Activated T-helper 2 cell treated with anti-CD3 and anti-CD28 coated beads, Interferon-gamma antibody, Interleukin-2, Interleukin-4, amounts not matched to agents 10 μg/mL and 5 μg/mL and 100 μg/mL, durations not matched to agents 14 hours and 24 hours and 36 hours (primary cell): Measurements from ENCODE around the gene C21orf58. TPM values are rescaled to one million over a fixed set of nuclear protein-coding genes. Genes with fewer than 3 reads are reported as not detected.

ENCODE experiments used
- total RNA-seq: library from RNA; stranded (reverse); gene quantifications from 2 replicates; pipeline ENCODE4 v1.2.3, GENCODE V29; 2022

C21orf58 gene
- total RNA-seq, 1 donor from 2014 or later = 32.8 TPM

Other genes starting within 250 kb of the C21orf58 start
- gene COL6A2, start 225.8 kb downstream of the C21orf58 start, total RNA-seq = 2.2 TPM in 2 replicates
- gene FTCD, start 168.3 kb downstream of the C21orf58 start, total RNA-seq = 0.14 and 0.23 TPM in 2 replicates
- 13.9 and 14.7 TPM in 2 replicates for gene SPATC1L, start 139.4 kb downstream of the C21orf58 start, total RNA-seq
- gene LSS, start 95.1 kb downstream of the C21orf58 start, total RNA-seq = 28.5 and 30.5 TPM in 2 replicates
- 123 and 138 TPM in 2 replicates for gene MCM3AP, start 38.3 kb downstream of the C21orf58 start, total RNA-seq
- 14.4 and 15.3 TPM in 2 replicates for gene YBEY, start 37.5 kb downstream of the C21orf58 start, total RNA-seq
- gene PCNT, start 286 bp upstream of the C21orf58 start, total RNA-seq = 55.8 and 58.8 TPM in 2 replicates
- gene DIP2A, start 135.0 kb upstream of the C21orf58 start, total RNA-seq = 36.1 and 37.5 TPM in 2 replicates